ENCODE results near the gene AKT2. TPM values are rescaled to one million over a fixed set of nuclear protein-coding genes. Genes with fewer than 3 reads are reported as not detected.

AKT2 gene
- total RNA-seq, 1 experiment from 2014 or later = 146 TPM

DNA sequence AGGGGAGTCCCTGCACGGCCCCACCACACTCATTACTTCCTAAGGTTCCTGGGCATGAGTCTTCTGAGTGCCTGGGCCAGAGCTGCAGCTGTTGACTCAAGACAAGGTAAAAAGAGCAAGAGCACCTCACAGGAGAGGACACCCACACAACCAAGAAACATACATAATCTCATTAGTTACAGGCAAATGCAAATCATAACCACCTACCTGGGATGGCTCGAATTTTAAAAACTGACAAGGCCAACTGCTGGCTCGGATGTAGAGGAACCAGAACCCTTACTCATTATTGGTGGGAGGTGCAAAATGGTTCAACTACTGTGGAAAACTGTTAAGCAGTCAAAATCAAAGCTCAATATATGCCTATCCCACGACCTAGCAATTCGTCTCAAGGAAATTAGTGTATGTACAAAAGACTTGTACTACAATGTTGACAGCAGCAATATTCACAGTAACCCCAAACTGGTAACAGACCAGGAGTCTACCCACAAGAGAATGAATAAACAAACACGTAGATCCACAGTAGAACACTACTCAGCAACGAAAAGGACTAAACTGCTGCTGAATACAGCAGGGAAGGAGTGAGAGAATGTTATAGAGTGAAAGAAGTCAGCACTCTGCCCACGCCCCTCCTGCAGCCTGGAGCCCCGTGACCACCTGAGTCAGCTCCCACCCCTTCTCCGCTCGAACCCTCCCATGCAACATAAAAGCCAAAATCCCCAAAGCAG is 15.8 kb downstream of the AKT2 start:
- no peak for DNase-seq (ENCODE audit: low spot score)
- ChIA-PET CTCF (no interaction called here), POLR2A (ENCODE audit: low non-redundant PET) (no interaction called here)
- H3K36me3 ChIP-seq (ENCODE audit: insufficient read depth, low read length, poor library complexity, severe bottlenecking) = peaks cover 7% of the 10 kb centered on the region
- no peaks in the 10 kb centered on the region for H3K4me1 ChIP-seq (ENCODE audit: insufficient read depth, low read length, poor library complexity, severe bottlenecking)
- no peaks in the 10 kb centered on the region for H3K9me3 ChIP-seq (ENCODE audit: low read depth, low read length, poor library complexity, severe bottlenecking)
- H3K27ac ChIP-seq (ENCODE audit: low read depth, low read length, poor library complexity, severe bottlenecking) = no peak overlapping the region
- intact Hi-C loops (cut with micrococcal nuclease; ENCODE audit: unreplicated experiment) = no loop called here
- no TSS peak for BruUV-seq (replicated peaks)
- no peaks in the 10 kb centered on the region for H3K27me3 ChIP-seq (replicated peaks; ENCODE audit: insufficient read depth, low read depth, low read length, poor library complexity)
- no peak overlapping the region for H3K4me3 ChIP-seq (ENCODE audit: low read depth, low read length, poor library complexity, severe bottlenecking)
- no peak for TF ChIP-seq CTCF (conservative IDR thresholded peaks at IDR 0.05; ENCODE audit: low read depth, low read length)
- TF ChIP-seq EZH2 (IDR thresholded peaks at IDR 0.05; ENCODE audit: borderline replicate concordance, low read depth, low read length, poor library complexity, severe bottlenecking) = no peak

DNA sequence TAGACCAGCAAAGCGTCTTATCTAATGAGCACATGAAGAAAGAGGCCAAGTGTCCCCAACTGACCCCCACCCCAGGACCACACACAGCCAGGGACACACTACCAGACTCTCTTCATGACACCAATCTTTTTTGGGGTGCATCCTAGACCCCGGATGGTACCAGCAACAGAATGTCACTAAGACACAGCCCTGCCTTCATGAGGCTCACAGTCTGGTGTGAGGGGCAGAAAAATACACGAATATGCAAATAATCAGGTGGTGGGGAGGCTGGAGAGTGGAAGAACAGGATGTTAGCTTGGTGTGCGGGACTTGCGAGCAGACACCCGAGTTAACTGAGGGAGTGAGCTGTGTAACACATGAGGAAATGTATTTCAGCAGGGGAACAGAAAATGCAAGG is 17.5 kb downstream of the AKT2 start:
- H3K4me3 ChIP-seq (ENCODE audit: low read depth, low read length, poor library complexity, severe bottlenecking) = no peak overlapping the region
- no peak for DNase-seq (ENCODE audit: low spot score)
- no peaks in the 10 kb centered on the region for H3K4me1 ChIP-seq (ENCODE audit: insufficient read depth, low read length, poor library complexity, severe bottlenecking)
- CTCF ChIA-PET = no interaction called here
- peaks cover 7% of the 10 kb centered on the region for H3K36me3 ChIP-seq (ENCODE audit: insufficient read depth, low read length, poor library complexity, severe bottlenecking)
- H3K27ac ChIP-seq (ENCODE audit: low read depth, low read length, poor library complexity, severe bottlenecking) = no peak overlapping the region
- no peak for TF ChIP-seq CTCF (conservative IDR thresholded peaks at IDR 0.05; ENCODE audit: low read depth, low read length)
- no peak for TF ChIP-seq EZH2 (IDR thresholded peaks at IDR 0.05; ENCODE audit: borderline replicate concordance, low read depth, low read length, poor library complexity, severe bottlenecking)
- BruUV-seq (replicated peaks) = no TSS peak
- no peaks in the 10 kb centered on the region for H3K9me3 ChIP-seq (ENCODE audit: low read depth, low read length, poor library complexity, severe bottlenecking)
- intact Hi-C loops (cut with micrococcal nuclease; ENCODE audit: unreplicated experiment) = no loop called here
- no peaks in the 10 kb centered on the region for H3K27me3 ChIP-seq (replicated peaks; ENCODE audit: insufficient read depth, low read depth, low read length, poor library complexity)
- POLR2A ChIA-PET (ENCODE audit: low non-redundant PET) = interaction anchor here (0.7 kb wide), 1 partner anchor 128 kb away, joined by 3 read pairs; no protein-coding TSS in a partner anchor

GRCh38 chr19:40266912-40267600 is 18.1 kb downstream of the AKT2 start:
- CTCF ChIA-PET = no interaction called here
- POLR2A ChIA-PET (ENCODE audit: low non-redundant PET) = no interaction called here
- no peaks in the 10 kb centered on the region for H3K27me3 ChIP-seq (replicated peaks; ENCODE audit: insufficient read depth, low read depth, low read length, poor library complexity)
- BruUV-seq (replicated peaks) = no TSS peak
- H3K36me3 ChIP-seq (ENCODE audit: insufficient read depth, low read length, poor library complexity, severe bottlenecking) = peaks cover 7% of the 10 kb centered on the region
- intact Hi-C loops (cut with micrococcal nuclease; ENCODE audit: unreplicated experiment) = no loop called here
- H3K27ac ChIP-seq (ENCODE audit: low read depth, low read length, poor library complexity, severe bottlenecking) = no peak overlapping the region
- no peak for DNase-seq (ENCODE audit: low spot score)
- TF ChIP-seq EZH2 (IDR thresholded peaks at IDR 0.05; ENCODE audit: borderline replicate concordance, low read depth, low read length, poor library complexity, severe bottlenecking) (no peak), CTCF (conservative IDR thresholded peaks at IDR 0.05; ENCODE audit: low read depth, low read length) (no peak)
- no peaks in the 10 kb centered on the region for H3K9me3 ChIP-seq (ENCODE audit: low read depth, low read length, poor library complexity, severe bottlenecking)
- no peaks in the 10 kb centered on the region for H3K4me1 ChIP-seq (ENCODE audit: insufficient read depth, low read length, poor library complexity, severe bottlenecking)
- no peak overlapping the region for H3K4me3 ChIP-seq (ENCODE audit: low read depth, low read length, poor library complexity, severe bottlenecking)
